Liver (tissue), 9 donors: ENCODE measurements around the gene OR51B6. TPM values are rescaled to one million over a fixed set of nuclear protein-coding genes. Genes with fewer than 3 reads are reported as not detected.

Experiments used
- DNase-seq: peaks from one replicate; pipeline ENCODE4 v3.0.0-alpha.2; 2017; ENCODE audit warnings: low spot score
- H3K27ac ChIP-seq, 2 donors: one replicate each; pipeline ENCODE4 v1.7.0; 2013; ENCODE audit warnings: inconsistent platforms in 2 of 2, low read length in 2 of 2, control low read depth in 1 of 2, low read depth in 1 of 2, mild to moderate bottlenecking in 1 of 2
- H3K27me3 ChIP-seq, 4 donors: one replicate each; pipeline versions ENCODE4 v1.6.1 to v1.7.0; 2013; ENCODE audit warnings: low read length in 3 of 4, inconsistent platforms in 1 of 4, mild to moderate bottlenecking in 1 of 4, moderate library complexity in 1 of 4; ENCODE audit not compliant: control insufficient read depth in 4 of 4, insufficient read depth in 4 of 4
- H3K36me3 ChIP-seq, 4 donors: one replicate each; pipeline versions ENCODE4 v1.6.1 to v1.7.0; 2013; ENCODE audit warnings: low read length in 3 of 4, mild to moderate bottlenecking in 3 of 4, low read depth in 1 of 4, moderate library complexity in 1 of 4; ENCODE audit not compliant: control insufficient read depth in 4 of 4, insufficient read depth in 3 of 4
- H3K4me1 ChIP-seq, 4 donors: one replicate each; pipeline versions ENCODE4 v1.6.1 to v1.7.0; 2013; ENCODE audit warnings: low read length in 3 of 4, mild to moderate bottlenecking in 3 of 4, moderate library complexity in 1 of 4; ENCODE audit not compliant: control insufficient read depth in 4 of 4, insufficient read depth in 4 of 4
- H3K4me3 ChIP-seq, 3 donors: one replicate each; pipeline versions ENCODE4 v1.6.1 to v1.7.0; 2013; ENCODE audit warnings: low read length in 3 of 3, control low read depth in 1 of 3, low read depth in 1 of 3, mild to moderate bottlenecking in 1 of 3
- H3K9ac ChIP-seq, 2 donors: one replicate each; pipeline ENCODE4 v1.7.0; 2013; ENCODE audit warnings: low read length in 2 of 2, mild to moderate bottlenecking in 2 of 2, moderate library complexity in 2 of 2, control low read depth in 1 of 2, low read depth in 1 of 2
- H3K9me3 ChIP-seq, 4 donors: one replicate each; pipeline versions ENCODE4 v1.6.1 to v1.7.0; 2013; ENCODE audit warnings: low read length in 3 of 4; ENCODE audit not compliant: control insufficient read depth in 4 of 4
- FOXA1 ChIP-seq: IDR thresholded peaks from 2 replicates; pipeline ENCODE4 v1.6.1; 2016; ENCODE audit warnings: antibody characterized with exemption
- GABPA ChIP-seq, 2 donors: IDR thresholded peaks in 1 of 2; conservative IDR thresholded peaks in 1 of 2; 2 replicates each; pipeline ENCODE4 v1.6.1; 2016; ENCODE audit warnings: antibody characterized with exemption in 2 of 2, mild to moderate bottlenecking in 1 of 2, moderate library complexity in 1 of 2
- HNF4A ChIP-seq, 2 donors: conservative IDR thresholded peaks; 2 replicates each; pipeline ENCODE4 v1.6.1; 2016; ENCODE audit warnings: antibody characterized with exemption in 2 of 2, mild to moderate bottlenecking in 2 of 2
- JUND ChIP-seq, 2 donors: IDR thresholded peaks; 2 replicates each; pipeline ENCODE4 v1.6.1; 2016; ENCODE audit warnings: antibody characterized with exemption in 2 of 2
- NR2F2 ChIP-seq: IDR thresholded peaks from 2 replicates; pipeline ENCODE4 v1.6.1; 2016; ENCODE audit warnings: antibody characterized with exemption
- RAD21 ChIP-seq, 2 donors: IDR thresholded peaks; 2 replicates each; pipeline ENCODE4 v1.6.1; 2016; ENCODE audit warnings: antibody characterized with exemption in 2 of 2, mild to moderate bottlenecking in 2 of 2
- REST ChIP-seq: IDR thresholded peaks from 2 replicates; pipeline ENCODE4 v1.6.1; 2016; ENCODE audit warnings: antibody characterized with exemption, mild to moderate bottlenecking
- RXRA ChIP-seq, 2 donors: IDR thresholded peaks; 2 replicates each; pipeline ENCODE4 v1.6.1; 2017 to 2018; ENCODE audit warnings: antibody characterized with exemption in 2 of 2, mild to moderate bottlenecking in 1 of 2
- SP1 ChIP-seq: IDR thresholded peaks from 2 replicates; pipeline ENCODE4 v1.6.1; 2018; ENCODE audit warnings: antibody characterized with exemption, mild to moderate bottlenecking
- YY1 ChIP-seq: IDR thresholded peaks from 2 replicates; pipeline ENCODE4 v1.6.1; 2016; ENCODE audit warnings: antibody characterized with exemption, mild to moderate bottlenecking
- WGBS: extraction: QIAGEN DNeasy Blood & Tissue Kit; methylation state at CpG from one replicate; pipeline ENCODE4 v1.1.7; 2013; 5-methylcytosine and 5-hydroxymethylcytosine counted together
- polyA plus RNA-seq, 2 donors: library from polyadenylated mRNA; stranded (reverse) in 1 of 2; unstranded in 1 of 2; fragments of 200-250 nt in 1 of 2; fragments of >200 nt in 1 of 2; fragmentation: Nextera tagmentation in 1 of 2; extraction: Ambion mirVana in 1 of 2; gene quantifications; one replicate each; pipeline versions ENCODE4 v1.2.1 to v1.2.3, GENCODE V29; 2013 to 2015
- total RNA-seq, 2 donors: library from RNA; depleted of rRNA; stranded (reverse); fragments of >200 nt; gene quantifications; one replicate each; pipeline ENCODE4 v1.2.3, GENCODE V29; 2014
- TF ChIP-seq, protein P1 (sequence below): fragments of 150-350 bp; IDR thresholded peaks from 2 replicates; pipeline ENCODE4 v1.5.1; 2017; ENCODE audit warnings: improper control_type of control experiment, low read depth, low read length; ENCODE audit not compliant: missing input control
- donor health status: healthy.
- donor health status: healthy.
- donor health status: healthy.
- donor health status: healthy.
- donor health status: healthy.

Gene OR51B6
- total and polyA plus RNA-seq, 4 donors, result not detected

DNA sequence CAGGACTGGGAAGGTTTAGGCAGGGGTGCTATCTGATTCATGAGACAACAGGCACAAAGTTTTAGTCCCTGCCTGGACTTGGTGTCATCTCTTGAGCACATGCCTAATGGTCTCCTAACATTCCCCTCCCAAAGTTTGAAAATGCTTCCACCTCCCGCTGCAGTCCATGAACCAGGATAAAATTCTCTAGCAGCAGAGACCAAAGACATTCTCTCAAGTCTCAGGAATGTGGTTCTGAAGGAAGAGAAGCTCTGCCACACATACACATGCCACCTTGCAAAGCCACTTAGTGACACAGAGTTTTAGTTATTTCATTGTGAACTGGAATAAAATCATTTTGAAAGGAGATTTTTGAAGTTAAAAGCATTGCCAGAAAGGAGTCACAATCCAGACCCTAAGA lies 15.5 kb downstream of the OR51B6 start:
- 56% methylated on average over 1 of the region's 1 CpG for WGBS
- no peak for DNase-seq
- no peaks in the 10 kb centered on the region for H3K36me3 ChIP-seq
- H3K4me3 ChIP-seq, result no peak overlapping the region
- no peak for TF ChIP-seq SP1
- TF ChIP-seq GABPA (IDR thresholded peaks at IDR 0.05 in 1 of 2, conservative IDR thresholded peaks at IDR 0.05 in 1 of 2), result no peak
- TF ChIP-seq HNF4A (conservative IDR thresholded peaks at IDR 0.05), result no peak
- no peak for TF ChIP-seq RAD21 (IDR thresholded peaks at IDR 0.05)
- TF ChIP-seq NR2F2, result no peak
- TF ChIP-seq, protein P1, sequence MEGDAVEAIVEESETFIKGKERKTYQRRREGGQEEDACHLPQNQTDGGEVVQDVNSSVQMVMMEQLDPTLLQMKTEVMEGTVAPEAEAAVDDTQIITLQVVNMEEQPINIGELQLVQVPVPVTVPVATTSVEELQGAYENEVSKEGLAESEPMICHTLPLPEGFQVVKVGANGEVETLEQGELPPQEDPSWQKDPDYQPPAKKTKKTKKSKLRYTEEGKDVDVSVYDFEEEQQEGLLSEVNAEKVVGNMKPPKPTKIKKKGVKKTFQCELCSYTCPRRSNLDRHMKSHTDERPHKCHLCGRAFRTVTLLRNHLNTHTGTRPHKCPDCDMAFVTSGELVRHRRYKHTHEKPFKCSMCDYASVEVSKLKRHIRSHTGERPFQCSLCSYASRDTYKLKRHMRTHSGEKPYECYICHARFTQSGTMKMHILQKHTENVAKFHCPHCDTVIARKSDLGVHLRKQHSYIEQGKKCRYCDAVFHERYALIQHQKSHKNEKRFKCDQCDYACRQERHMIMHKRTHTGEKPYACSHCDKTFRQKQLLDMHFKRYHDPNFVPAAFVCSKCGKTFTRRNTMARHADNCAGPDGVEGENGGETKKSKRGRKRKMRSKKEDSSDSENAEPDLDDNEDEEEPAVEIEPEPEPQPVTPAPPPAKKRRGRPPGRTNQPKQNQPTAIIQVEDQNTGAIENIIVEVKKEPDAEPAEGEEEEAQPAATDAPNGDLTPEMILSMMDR, result no peak
- no peaks in the 10 kb centered on the region for H3K4me1 ChIP-seq
- no peaks in the 10 kb centered on the region for H3K9me3 ChIP-seq
- no peak overlapping the region for H3K9ac ChIP-seq
- H3K27me3 ChIP-seq, result no peaks in the 10 kb centered on the region
- no peak overlapping the region for H3K27ac ChIP-seq

DNA sequence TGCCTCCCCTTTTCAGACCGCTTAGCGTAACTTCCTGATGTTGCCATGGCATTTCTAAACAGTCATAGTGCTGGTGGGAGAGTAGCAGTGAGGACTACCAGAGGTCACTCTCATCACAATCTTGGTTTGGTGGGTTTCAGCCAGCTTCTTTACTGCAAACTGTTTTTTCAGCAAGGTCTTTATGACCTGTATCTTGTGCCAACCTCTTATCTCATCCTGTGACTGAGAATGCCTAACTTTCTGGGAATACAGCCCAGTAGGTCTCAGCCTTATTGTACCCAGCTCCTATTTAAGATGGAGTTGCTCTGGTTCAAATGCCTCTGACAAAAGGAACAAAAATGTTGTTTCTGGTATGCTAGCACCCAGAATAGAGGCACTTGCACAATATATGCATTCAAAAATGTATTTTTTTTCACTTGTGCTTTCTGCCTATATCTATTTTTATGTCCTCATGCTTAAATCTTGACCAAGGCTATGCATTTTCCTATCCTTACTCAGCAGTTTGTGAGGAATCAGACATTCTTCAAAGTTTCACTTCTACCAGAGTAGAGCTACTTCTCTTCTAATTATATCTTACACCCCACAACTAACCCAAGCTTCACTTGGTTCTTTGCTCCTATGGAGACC lies 16.3 kb downstream of the OR51B6 start:
- 59% methylated on average over 2 of the region's 2 CpGs for WGBS
- H3K9me3 ChIP-seq, result no peaks in the 10 kb centered on the region
- H3K27ac ChIP-seq, result no peak overlapping the region
- TF ChIP-seq NR2F2 (no peak), JUND (IDR thresholded peaks at IDR 0.05) (no peak), YY1 (no peak), GABPA (IDR thresholded peaks at IDR 0.05 in 1 of 2, conservative IDR thresholded peaks at IDR 0.05 in 1 of 2) (no peak), REST (no peak), RXRA (IDR thresholded peaks at IDR 0.05) (no peak), FOXA1 (no peak)
- TF ChIP-seq, protein P1, result no peak
- DNase-seq, result no peak
- H3K36me3 ChIP-seq, result no peaks in the 10 kb centered on the region
- H3K4me1 ChIP-seq, result no peaks in the 10 kb centered on the region
- no peak overlapping the region for H3K4me3 ChIP-seq
- H3K9ac ChIP-seq, result no peak overlapping the region
- no peaks in the 10 kb centered on the region for H3K27me3 ChIP-seq
